Measurements from ENCODE around the gene QRSL1.

- no peak for TF ChIP-seq SMC3 (conservative IDR thresholded peaks at IDR 0.05; ENCODE audit: poor library complexity)
- TF ChIP-seq EP300 (conservative IDR thresholded peaks at IDR 0.05; ENCODE audit: poor library complexity, severe bottlenecking) = no peak
Observed at GRCh38 chr6:106648651-106649308, 19.4 kb downstream of the QRSL1 start.

Measured in neural cell (in vitro differentiated cells).